Measurements from ENCODE around the gene FOXO1. TPM values are rescaled to one million over a fixed set of nuclear protein-coding genes. Genes with fewer than 3 reads are reported as not detected.

FOXO1 gene
- total RNA-seq, 4 donors from 2014 or later, result 65.6 to 87.4 (median 78.5) TPM

DNA sequence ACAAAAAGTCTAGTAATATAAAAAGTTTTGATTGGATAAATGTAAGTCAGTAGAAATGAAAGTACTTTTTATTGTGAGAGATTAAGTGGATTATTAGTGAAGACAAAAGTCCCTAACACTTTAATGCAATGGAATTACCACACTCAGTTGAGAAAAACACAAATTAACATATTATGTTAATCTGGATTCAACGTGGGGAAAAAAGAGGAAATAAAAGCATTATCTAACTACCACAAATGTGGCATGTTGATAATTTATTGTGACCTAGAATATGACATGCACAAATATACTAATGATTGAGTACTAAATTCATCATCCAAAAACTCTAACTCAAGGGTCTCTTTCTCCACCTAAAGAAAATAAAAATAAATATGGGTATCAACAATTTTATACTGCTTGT, 41.5 kb downstream of the FOXO1 start:
- peaks cover 40 to 89% (median 68%) of the 10 kb centered on the region in 4 donors for H3K4me1 ChIP-seq
- no peak overlapping the region for H3K27ac ChIP-seq (replicated peaks in 1 of 4)
- intact Hi-C loops (cut with DNase I), result loop anchor here (5.0 kb wide), 1 partner anchor 53 kb away; no protein-coding TSS in a partner anchor
- no peak for DNase-seq (ENCODE audit: extremely low spot score)
- no peaks in the 10 kb centered on the region for H3K36me3 ChIP-seq
- no peaks in the 10 kb centered on the region for H3K27me3 ChIP-seq
- no peak overlapping the region for H3K4me3 ChIP-seq
- no peaks in the 10 kb centered on the region for H3K9me3 ChIP-seq
- 44% methylated on average over 1 of the region's 1 CpG for WGBS
- TF ChIP-seq POLR2A (IDR thresholded peaks at IDR 0.05; ENCODE audit: low read depth), result no peak
- TF ChIP-seq EP300 (IDR thresholded peaks at IDR 0.05), result no peak
- no peak for TF ChIP-seq POLR2AphosphoS5 (IDR thresholded peaks at IDR 0.05)
- TF ChIP-seq, protein P1, sequence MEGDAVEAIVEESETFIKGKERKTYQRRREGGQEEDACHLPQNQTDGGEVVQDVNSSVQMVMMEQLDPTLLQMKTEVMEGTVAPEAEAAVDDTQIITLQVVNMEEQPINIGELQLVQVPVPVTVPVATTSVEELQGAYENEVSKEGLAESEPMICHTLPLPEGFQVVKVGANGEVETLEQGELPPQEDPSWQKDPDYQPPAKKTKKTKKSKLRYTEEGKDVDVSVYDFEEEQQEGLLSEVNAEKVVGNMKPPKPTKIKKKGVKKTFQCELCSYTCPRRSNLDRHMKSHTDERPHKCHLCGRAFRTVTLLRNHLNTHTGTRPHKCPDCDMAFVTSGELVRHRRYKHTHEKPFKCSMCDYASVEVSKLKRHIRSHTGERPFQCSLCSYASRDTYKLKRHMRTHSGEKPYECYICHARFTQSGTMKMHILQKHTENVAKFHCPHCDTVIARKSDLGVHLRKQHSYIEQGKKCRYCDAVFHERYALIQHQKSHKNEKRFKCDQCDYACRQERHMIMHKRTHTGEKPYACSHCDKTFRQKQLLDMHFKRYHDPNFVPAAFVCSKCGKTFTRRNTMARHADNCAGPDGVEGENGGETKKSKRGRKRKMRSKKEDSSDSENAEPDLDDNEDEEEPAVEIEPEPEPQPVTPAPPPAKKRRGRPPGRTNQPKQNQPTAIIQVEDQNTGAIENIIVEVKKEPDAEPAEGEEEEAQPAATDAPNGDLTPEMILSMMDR (IDR thresholded peaks at IDR 0.05), result no peak

DNA sequence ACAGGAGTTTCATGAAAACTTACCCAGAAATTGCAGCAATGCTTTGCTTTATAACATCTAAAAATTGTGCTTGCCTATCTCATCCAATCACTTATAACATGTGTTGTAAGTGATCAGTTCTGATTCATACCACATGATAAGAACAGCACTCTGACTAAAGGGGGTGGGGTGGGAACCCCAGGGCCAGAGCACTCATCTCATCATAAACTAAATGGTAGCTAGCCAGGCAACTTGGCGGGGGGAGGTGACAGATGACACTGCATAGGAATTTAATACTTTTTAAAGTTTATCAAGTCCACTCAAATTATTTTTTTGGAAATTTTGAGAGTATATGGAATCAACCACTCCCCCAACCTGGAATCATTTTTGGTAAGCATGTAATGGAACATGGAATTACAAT, 42.1 kb downstream of the FOXO1 start:
- Histone ChIP-seq H3K9me3 (no peaks in the 10 kb centered on the region), H3K4me1 (peaks cover 43 to 88% (median 68%) of the 10 kb centered on the region in 4 donors), H3K27me3 (no peaks in the 10 kb centered on the region), H3K27ac (replicated peaks in 1 of 4) (no peak overlapping the region), H3K4me3 (no peak overlapping the region), H3K36me3 (no peaks in the 10 kb centered on the region)
- intact Hi-C loops (cut with DNase I), result loop anchor here (5.0 kb wide), 1 partner anchor 52 kb away; no protein-coding TSS in a partner anchor
- peak; percentile 66 for DNase-seq (ENCODE audit: extremely low spot score)
- TF ChIP-seq POLR2A (IDR thresholded peaks at IDR 0.05; ENCODE audit: low read depth) (no peak), POLR2AphosphoS5 (IDR thresholded peaks at IDR 0.05) (no peak), EP300 (IDR thresholded peaks at IDR 0.05) (no peak)
- TF ChIP-seq, protein P1 (IDR thresholded peaks at IDR 0.05), result no peak
- 95% methylated on average over 1 of the region's 1 CpG for WGBS

DNA sequence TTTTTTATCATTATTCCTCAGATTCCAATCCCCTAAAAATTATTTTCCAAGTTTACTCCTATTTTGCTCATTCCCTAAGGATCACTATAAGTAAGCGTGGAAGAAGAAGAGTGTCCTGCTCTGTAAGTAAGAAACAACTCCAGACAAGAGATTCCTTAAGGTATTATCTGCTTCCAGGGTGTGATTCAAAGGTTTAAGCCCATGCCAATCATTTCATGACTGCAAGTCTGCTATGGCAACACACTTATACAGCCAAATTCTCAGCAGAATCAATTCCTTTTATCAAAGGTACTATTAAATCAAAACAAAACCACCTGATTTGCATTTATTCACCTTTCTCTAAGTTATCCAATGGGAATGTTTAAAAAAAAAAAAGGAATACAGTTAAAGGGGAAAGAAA, 43.7 kb downstream of the FOXO1 start:
- Histone ChIP-seq H3K4me3 (no peak overlapping the region), H3K9me3 (no peaks in the 10 kb centered on the region), H3K27ac (replicated peaks in 1 of 4) (no peak overlapping the region), H3K27me3 (no peaks in the 10 kb centered on the region), H3K4me1 (peaks cover 57 to 92% (median 78%) of the 10 kb centered on the region in 4 donors), H3K36me3 (no peaks in the 10 kb centered on the region)
- TF ChIP-seq POLR2AphosphoS5 (IDR thresholded peaks at IDR 0.05) (no peak), EP300 (IDR thresholded peaks at IDR 0.05) (no peak)
- TF ChIP-seq, protein P1 (IDR thresholded peaks at IDR 0.05), result no peak
- DNase-seq (ENCODE audit: extremely low spot score), result no peak
- intact Hi-C loops (cut with DNase I), result loop anchor here (5.0 kb wide), 1 partner anchor 50 kb away; no protein-coding TSS in a partner anchor
- 97% methylated on average over 1 of the region's 1 CpG for WGBS

DNA sequence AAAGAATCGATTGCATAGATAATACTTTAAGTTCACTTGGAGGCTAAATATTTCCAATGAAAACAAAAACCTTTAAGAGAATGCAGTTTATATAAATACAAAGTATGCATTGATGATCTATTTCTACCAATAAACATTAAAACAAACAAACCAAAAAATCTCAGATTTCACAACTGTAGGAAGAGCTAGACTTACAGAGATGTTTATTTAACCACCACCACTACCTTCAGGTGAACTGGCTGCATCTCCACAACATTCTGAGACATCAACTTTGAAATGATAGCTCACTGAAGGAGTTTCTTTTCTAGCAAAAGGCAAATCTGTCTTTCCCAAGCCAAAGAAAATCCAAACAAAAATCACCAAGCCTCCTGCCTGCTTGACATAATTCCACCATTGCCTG, 44.2 kb downstream of the FOXO1 start:
- H3K27ac ChIP-seq (replicated peaks in 1 of 4), result no peak overlapping the region
- H3K4me1 ChIP-seq, result peaks cover 62 to 93% (median 77%) of the 10 kb centered on the region in 4 donors
- 85% methylated on average over 1 of the region's 1 CpG for WGBS
- no peak overlapping the region for H3K4me3 ChIP-seq
- no peak for DNase-seq (ENCODE audit: extremely low spot score)
- TF ChIP-seq EP300 (IDR thresholded peaks at IDR 0.05) (no peak), POLR2A (IDR thresholded peaks at IDR 0.05; ENCODE audit: low read depth) (no peak), POLR2AphosphoS5 (IDR thresholded peaks at IDR 0.05) (no peak)
- TF ChIP-seq, protein P1 (IDR thresholded peaks at IDR 0.05), result no peak
- no peaks in the 10 kb centered on the region for H3K9me3 ChIP-seq
- no peaks in the 10 kb centered on the region for H3K36me3 ChIP-seq
- no peaks in the 10 kb centered on the region for H3K27me3 ChIP-seq
- intact Hi-C loops (cut with DNase I), result loop anchor here (5.0 kb wide), 1 partner anchor 50 kb away; no protein-coding TSS in a partner anchor

DNA sequence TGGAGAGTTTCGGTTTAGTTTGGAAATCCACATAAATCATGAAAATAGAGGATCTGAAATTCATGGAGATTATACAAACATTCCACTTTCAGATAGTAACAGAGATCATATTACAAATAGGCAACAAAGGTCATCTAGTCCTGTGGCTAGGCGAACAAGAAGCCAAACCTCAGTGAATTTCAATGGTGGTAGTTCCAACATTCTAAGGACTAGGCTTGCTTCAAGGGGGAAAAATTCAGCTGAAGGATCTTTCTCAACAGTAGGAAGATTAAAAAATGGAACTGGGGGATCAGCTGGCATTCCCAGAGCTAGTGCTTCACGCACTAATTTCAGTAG, 47.0 kb downstream of the FOXO1 start:
- H3K4me1 ChIP-seq, result peaks cover 70 to 87% (median 78%) of the 10 kb centered on the region in 4 donors
- H3K36me3 ChIP-seq, result no peaks in the 10 kb centered on the region
- no peak for TF ChIP-seq POLR2A (IDR thresholded peaks at IDR 0.05; ENCODE audit: low read depth)
- TF ChIP-seq POLR2AphosphoS5 (IDR thresholded peaks at IDR 0.05), result no peak
- TF ChIP-seq EP300 (IDR thresholded peaks at IDR 0.05), result no peak
- TF ChIP-seq, protein P1 (IDR thresholded peaks at IDR 0.05), result no peak
- 94% methylated on average over 3 of the region's 3 CpGs for WGBS
- no peaks in the 10 kb centered on the region for H3K27me3 ChIP-seq
- no peak overlapping the region for H3K27ac ChIP-seq (replicated peaks in 1 of 4)
- no peak overlapping the region for H3K4me3 ChIP-seq
- peak; percentile 21 for DNase-seq (ENCODE audit: extremely low spot score)
- intact Hi-C loops (cut with DNase I), result no loop called here
- no peaks in the 10 kb centered on the region for H3K9me3 ChIP-seq

Measured in esophagus muscularis mucosa (tissue), 4 donors.